Measurements from ENCODE around the gene LPIN1.

Gene LPIN1

DNA sequence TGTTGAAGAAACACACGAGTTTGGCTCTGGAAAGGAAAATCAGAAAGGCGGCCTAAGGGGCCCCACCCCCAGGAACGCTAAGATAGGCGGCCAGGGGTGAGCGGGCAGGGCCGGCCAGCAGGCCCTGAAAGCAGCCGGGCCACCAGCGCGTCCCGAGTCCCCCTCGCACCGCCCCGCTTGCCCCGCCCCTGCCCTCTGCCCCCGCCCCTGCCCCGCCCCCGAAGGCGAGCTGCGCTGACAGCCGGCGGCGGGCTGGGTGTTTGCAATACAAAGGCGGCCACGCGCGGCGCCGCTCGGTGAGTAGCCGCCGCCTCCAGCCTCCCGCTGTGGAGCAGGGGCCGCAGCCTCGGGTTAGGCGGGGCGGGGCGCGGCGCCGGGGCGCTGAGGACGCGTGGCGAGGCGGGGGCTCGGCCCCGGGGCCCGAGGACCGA lies at the start of gene LPIN1:
Gene LPIN1 (plus strand): TSS at position 257 of the 431 bp plus-strand sequence. CDS start 18,910 bp downstream, outside the sequence.
- peak; percentile 73 to 79 for DNase-seq (ENCODE audit: low read depth in 2 of 2)

DNA sequence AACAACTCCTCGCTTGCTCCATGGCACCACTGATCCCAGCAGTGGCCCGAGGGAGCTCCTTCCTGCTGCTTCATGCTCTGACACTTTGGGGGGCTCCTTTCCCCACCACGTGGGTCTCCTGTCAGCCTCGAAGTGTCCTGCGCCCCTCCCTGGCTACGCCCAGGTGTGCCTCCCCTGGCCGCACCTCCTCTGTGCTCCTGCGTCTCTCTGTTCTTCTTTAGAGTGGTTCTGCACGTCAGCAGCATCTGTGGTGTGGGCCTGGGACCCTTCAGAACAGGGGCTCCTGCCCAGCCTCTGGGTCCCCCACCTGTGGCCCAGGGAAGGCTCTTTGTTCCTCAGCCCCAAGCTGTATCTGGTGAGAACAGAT lies 49.7 kb upstream of the LPIN1 start:
- DNase-seq (ENCODE audit: low read depth in 2 of 2) = no peak

- no peak for DNase-seq (ENCODE audit: low read depth in 2 of 2)
Measured at GRCh38 chr2:11697103-11697871, 49.1 kb upstream of the LPIN1 start.

DNA sequence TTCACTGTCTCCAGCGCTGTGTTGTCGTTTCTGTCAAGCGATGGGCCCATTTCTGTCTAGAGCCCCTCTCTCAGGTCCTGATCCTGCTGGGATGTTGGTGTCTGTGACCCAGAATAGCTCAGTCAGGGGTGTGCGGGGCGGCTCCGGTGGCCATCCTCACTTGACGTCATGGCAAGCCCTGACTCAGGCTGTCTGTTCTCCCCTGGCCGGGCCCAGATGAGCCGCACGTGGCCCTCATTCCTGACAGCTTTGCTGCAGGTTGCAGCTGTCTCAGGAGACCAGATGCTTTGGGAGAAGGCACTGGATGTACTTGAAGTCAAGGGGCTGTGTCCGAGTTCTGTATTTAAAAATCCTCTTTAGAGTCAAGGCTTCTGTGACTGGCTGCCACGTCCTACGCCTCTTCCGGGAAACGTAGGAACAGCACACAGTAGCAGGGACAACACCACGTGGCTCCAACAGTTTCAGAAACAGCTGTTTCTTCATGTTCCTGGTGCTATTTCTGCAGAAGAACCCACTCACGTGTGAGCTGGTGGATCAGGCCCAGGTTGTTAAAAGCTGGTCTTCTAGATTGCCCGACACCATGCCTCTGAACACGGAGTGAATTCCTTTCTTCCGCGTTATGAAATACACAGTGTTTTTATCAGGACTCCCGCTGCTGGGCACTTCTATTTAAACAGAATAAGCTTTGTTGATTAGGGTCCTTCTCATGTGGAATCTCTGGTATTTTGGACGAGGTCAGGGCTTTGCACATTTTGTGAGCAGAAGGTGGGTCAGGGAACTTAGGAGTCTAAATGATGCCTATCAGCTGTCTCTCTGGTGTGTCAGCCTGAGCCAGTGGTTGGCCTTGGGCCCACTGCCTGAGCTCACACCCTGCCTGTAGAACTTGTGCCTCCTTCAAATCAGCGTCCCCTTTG lies 48.2 kb upstream of the LPIN1 start:
- no peak for DNase-seq (ENCODE audit: low read depth in 2 of 2)

GRCh38 chr2:11699686-11700670 lies 46.5 kb upstream of the LPIN1 start:
- no peak for DNase-seq (ENCODE audit: low read depth in 2 of 2)

- DNase-seq (ENCODE audit: low read depth in 2 of 2) = no peak
Measured at GRCh38 chr2:11701206-11701605, 45.2 kb upstream of the LPIN1 start.

- DNase-seq (ENCODE audit: low read depth in 2 of 2) = no peak
Measured at GRCh38 chr2:11701751-11702301, 44.6 kb upstream of the LPIN1 start.

DNA sequence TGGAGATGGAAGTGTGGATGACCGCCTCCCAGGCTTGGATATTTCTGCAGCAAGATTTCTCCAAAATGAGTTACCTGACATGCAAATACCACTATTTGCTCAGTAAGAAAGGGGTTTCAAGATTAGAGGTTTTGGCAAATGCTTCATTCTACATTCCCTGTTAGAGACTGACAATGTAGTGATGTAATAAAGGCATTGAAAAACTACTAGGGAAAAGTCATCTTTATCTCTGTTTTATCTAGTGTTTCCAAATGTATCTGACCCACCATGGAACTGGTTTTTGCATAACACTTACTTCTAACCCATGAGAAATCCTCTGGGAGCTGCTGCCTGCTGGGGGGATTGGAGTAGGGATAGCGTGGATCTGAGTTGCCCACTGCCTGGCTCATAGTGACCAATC lies 43.5 kb upstream of the LPIN1 start:
- DNase-seq (ENCODE audit: low read depth in 2 of 2) = no peak

- no peak for DNase-seq (ENCODE audit: low read depth in 2 of 2)
Measured at GRCh38 chr2:11703700-11704099, 42.7 kb upstream of the LPIN1 start.

DNA sequence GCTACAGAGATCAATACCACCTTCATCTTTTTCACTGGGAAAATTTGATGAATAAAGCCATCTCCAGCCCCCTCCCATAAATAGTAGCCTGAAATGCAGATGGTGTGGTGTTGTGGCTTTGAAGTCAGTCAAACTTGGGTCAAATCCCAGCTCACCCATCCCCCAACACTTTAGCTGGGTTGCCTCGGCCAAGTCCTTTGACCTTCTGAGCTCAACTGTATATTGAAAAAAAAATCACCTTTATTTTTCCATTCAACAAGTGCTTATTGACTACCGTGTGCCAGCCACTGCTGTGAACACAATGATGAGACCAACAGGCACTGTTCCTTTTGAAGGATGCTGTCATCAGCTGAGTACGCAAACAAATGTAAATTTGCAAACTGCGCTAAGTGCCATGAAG lies 41.4 kb upstream of the LPIN1 start:
- DNase-seq (ENCODE audit: low read depth in 2 of 2) = no peak

DNA sequence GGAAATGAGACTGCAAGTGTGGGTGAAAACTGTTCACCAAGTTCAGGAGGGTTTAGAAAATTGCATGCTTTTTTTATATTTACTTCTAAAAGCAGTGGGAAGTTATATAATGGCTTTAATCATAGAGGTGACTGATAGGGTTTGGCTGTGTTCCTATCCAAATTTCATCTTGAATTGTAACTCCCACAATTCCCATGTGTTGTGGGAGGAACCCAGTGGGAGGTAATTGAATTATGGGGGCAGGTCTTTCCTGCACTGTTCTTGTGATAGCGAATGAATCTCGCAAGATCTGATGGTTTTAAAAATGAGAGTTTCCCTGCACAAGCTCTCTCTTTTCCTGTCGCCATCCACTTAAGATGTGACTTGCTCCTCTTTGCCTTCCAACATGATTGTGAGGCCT lies 40.7 kb upstream of the LPIN1 start:
- no peak for DNase-seq (ENCODE audit: low read depth in 2 of 2)

- DNase-seq (ENCODE audit: low read depth in 2 of 2) = no peak
Measured at GRCh38 chr2:11708106-11708505, 38.3 kb upstream of the LPIN1 start.

DNA sequence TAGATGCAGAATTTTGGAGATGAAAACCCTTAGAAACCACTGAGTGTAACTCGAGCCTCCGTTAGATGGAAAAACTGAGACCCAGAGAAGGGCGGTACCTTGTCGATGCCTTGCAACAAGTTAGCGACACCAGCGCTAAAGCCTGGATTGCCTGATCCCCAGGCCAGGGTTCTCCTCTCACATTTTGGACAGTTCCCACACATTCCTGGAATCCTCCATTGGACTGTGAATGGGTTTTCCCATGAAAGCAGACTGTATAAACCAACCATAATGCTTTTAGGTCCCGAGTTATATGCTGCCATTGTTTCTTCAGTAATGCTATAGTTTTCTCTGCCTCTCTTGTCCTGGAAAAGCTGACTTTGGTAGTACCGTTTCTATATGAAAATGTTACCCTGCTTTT lies 37.1 kb upstream of the LPIN1 start:
- no peak for DNase-seq (ENCODE audit: low read depth in 2 of 2)

- no peak for DNase-seq (ENCODE audit: low read depth in 2 of 2)
Measured at GRCh38 chr2:11710210-11710609, 36.2 kb upstream of the LPIN1 start.

- no peak for DNase-seq (ENCODE audit: low read depth in 2 of 2)
Measured at GRCh38 chr2:11710632-11711353, 35.6 kb upstream of the LPIN1 start.

DNA sequence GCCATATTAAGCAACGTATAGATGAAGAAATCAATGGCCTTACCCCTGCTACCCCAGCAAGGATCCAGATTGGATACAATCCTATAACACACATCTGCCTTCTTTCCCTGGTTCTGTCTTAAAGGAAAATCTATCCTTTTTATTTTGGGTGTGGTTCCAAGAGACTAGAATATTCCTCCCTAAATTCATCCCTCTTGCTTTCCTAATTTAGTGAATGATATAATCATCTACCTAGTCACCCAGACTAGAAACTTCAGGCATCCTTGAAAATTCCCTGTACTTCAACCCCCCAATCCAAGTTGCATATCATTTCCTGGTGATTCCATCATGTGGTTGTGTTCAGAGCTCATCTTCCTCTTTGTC lies 35.1 kb upstream of the LPIN1 start:
- DNase-seq (ENCODE audit: low read depth in 2 of 2) = no peak

- no peak for DNase-seq (ENCODE audit: low read depth in 2 of 2)
Measured at GRCh38 chr2:11711751-11712150, 34.7 kb upstream of the LPIN1 start.

DNA sequence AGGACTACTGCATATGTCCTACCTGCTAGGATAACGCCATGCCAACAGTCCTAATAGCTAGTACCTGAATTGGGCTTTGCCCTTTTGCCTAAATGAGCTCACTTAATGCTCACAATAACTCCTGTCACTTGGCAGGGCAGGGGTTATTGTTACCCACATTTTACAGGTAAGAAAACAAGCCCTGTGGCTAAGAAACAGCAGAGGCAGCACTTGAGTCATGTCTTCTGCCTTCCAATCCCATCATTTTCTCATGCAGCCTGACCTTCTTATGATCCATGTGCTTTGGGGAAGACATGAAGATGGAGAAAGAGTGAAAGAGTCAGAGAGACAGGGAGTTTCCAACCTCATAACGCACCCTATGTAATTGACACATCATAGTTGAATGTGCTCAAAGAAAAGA lies 33.6 kb upstream of the LPIN1 start:
- no peak for DNase-seq (ENCODE audit: low read depth in 2 of 2)

- DNase-seq (ENCODE audit: low read depth in 2 of 2) = no peak
Measured at GRCh38 chr2:11713815-11714214, 32.6 kb upstream of the LPIN1 start.

GRCh38 chr2:11715987-11716652 lies 30.3 kb upstream of the LPIN1 start:
- no peak for DNase-seq (ENCODE audit: low read depth in 2 of 2)

All from stimulated activated CD8-positive, alpha-beta memory T cell treated with anti-CD3 and anti-CD28 coated beads, Interleukin-2, amount 100 ng/mL, for 1 hour (primary cell).